ENCODE measurements around the gene LYST. TPM values are rescaled to one million over a fixed set of nuclear protein-coding genes. Genes with fewer than 3 reads are reported as not detected.

The LYST gene
- polyA plus RNA-seq, 1 donor (not counting 4 experiments of a cell fraction or from before 2014, with no cell fraction given): 24.7 TPM

DNA sequence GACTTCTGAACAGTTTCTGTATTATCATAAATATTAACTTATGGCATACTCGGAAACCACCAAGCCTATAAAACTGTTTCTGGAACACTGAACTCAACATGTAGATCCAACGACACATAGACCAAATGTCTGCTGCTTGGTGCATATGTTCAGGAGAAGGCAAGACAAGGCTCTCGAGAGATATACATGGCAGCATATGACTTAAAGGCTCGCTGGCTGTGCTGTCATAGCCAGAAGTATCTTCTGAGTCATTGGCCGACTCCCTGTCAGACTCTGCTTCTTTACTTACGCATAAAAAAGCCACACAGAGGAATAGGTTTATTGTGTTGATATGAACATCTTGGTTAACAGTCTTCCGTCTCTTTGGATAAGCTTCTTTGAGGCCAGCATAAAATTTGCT is 60.6 kb downstream of the LYST start:
- no peaks in the 10 kb centered on the region for H3K79me2 ChIP-seq (ENCODE audit: control insufficient read depth, insufficient read depth, low read length)
- no peaks in the 10 kb centered on the region for H4K20me1 ChIP-seq (ENCODE audit: control insufficient read depth, extremely low read depth, insufficient read depth, low read length)
- H2AFZ ChIP-seq (ENCODE audit: control insufficient read depth, low read length): no peak overlapping the region
- no peak for DNase-seq (ENCODE audit: low read depth, low spot score)
- H3K4me2 ChIP-seq (ENCODE audit: control insufficient read depth, extremely low read depth, insufficient read depth, low read depth, low read length): no peak overlapping the region
- H3K9ac ChIP-seq (ENCODE audit: control insufficient read depth, extremely low read depth, insufficient read depth, low read length): no peak overlapping the region
- dilution Hi-C loops (cut with MboI; ENCODE audit: extremely low pct_ligation_motif_present, low sequenced_read_pairs): no loop called here
- peaks cover 3 to 4% of the 10 kb centered on the region in 2 experiments for H3K36me3 ChIP-seq (ENCODE audit: control insufficient read depth in 2 of 2, extremely low read depth in 1 of 2, insufficient read depth in 2 of 2, low read length in 2 of 2)
- H3K27me3 ChIP-seq (ENCODE audit: control insufficient read depth, extremely low read depth, insufficient read depth, low read length): no peaks in the 10 kb centered on the region
- H3K4me1 ChIP-seq (ENCODE audit: control insufficient read depth, extremely low read depth, insufficient read depth, low read length): no peaks in the 10 kb centered on the region
- no peaks in the 10 kb centered on the region for H3K9me3 ChIP-seq (ENCODE audit: control insufficient read depth, low read depth, low read length)
- TF ChIP-seq, protein P1, sequence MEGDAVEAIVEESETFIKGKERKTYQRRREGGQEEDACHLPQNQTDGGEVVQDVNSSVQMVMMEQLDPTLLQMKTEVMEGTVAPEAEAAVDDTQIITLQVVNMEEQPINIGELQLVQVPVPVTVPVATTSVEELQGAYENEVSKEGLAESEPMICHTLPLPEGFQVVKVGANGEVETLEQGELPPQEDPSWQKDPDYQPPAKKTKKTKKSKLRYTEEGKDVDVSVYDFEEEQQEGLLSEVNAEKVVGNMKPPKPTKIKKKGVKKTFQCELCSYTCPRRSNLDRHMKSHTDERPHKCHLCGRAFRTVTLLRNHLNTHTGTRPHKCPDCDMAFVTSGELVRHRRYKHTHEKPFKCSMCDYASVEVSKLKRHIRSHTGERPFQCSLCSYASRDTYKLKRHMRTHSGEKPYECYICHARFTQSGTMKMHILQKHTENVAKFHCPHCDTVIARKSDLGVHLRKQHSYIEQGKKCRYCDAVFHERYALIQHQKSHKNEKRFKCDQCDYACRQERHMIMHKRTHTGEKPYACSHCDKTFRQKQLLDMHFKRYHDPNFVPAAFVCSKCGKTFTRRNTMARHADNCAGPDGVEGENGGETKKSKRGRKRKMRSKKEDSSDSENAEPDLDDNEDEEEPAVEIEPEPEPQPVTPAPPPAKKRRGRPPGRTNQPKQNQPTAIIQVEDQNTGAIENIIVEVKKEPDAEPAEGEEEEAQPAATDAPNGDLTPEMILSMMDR (optimal IDR thresholded peaks at IDR 0.05 in 1 of 3, IDR thresholded peaks at IDR 0.05 in 1 of 3, conservative IDR thresholded peaks at IDR 0.05 in 1 of 3; ENCODE audit: extremely low read depth in 1 of 3, insufficient read depth in 2 of 3, low read length in 3 of 3): no peak
- TF ChIP-seq EZH2 (IDR thresholded peaks at IDR 0.05; ENCODE audit: low read length): no peak
- no peak overlapping the region for H3K4me3 ChIP-seq (ENCODE audit: control insufficient read depth in 2 of 3, extremely low read depth in 1 of 3, insufficient read depth in 2 of 3, low read depth in 1 of 3, low read length in 3 of 3)
- no peak overlapping the region for H3K27ac ChIP-seq (ENCODE audit: control insufficient read depth, insufficient read depth, low read length)
- no peaks in the 10 kb centered on the region for H3K9me1 ChIP-seq (ENCODE audit: control insufficient read depth, extremely low read depth, insufficient read depth, low read length)
- FAIRE-seq: no peak

DNA sequence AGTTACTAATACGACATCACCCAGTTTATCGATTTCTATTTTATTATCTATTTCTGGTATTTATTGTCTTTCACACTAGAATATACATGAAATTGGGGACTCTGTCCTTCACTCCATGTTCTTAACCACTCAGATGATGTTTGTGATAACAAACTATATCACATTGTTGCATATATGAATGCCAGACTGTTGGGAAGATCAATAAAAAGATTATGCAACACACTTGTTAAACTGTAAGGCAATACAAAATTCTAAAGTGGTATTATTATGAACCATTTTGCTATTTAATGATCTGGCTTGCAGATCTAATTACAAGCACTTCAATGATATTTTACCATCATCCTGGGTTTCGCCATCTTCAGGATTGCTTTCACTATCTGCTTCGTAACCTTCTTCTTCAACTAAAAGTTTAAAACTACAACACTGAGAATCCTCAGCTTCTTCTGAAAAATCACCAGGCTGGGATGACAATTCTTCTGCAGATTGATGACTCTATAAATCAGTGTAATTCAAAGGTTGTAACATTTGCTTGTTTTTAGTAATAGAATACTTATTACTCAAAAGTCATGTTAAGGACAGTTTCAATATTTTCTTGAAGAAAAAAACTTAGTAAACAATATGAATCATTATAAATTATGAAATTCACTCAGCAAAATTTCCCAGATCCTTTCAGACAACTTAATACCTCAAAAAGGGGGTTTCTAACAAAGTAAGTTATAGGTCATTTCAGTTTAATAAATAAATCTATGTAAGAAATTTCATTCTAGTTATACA is 63.9 kb downstream of the LYST start:
- Histone ChIP-seq H3K4me3 (ENCODE audit: control insufficient read depth in 2 of 3, extremely low read depth in 1 of 3, insufficient read depth in 2 of 3, low read depth in 1 of 3, low read length in 3 of 3) (no peak overlapping the region), H3K9ac (ENCODE audit: control insufficient read depth, extremely low read depth, insufficient read depth, low read length) (no peak overlapping the region), H3K9me3 (ENCODE audit: control insufficient read depth, low read depth, low read length) (no peaks in the 10 kb centered on the region), H3K36me3 (ENCODE audit: control insufficient read depth in 2 of 2, extremely low read depth in 1 of 2, insufficient read depth in 2 of 2, low read length in 2 of 2) (peaks cover 0 to 4% of the 10 kb centered on the region in 2 experiments), H4K20me1 (ENCODE audit: control insufficient read depth, extremely low read depth, insufficient read depth, low read length) (no peaks in the 10 kb centered on the region), H3K27me3 (ENCODE audit: control insufficient read depth, extremely low read depth, insufficient read depth, low read length) (no peaks in the 10 kb centered on the region), H3K9me1 (ENCODE audit: control insufficient read depth, extremely low read depth, insufficient read depth, low read length) (no peaks in the 10 kb centered on the region), H2AFZ (ENCODE audit: control insufficient read depth, low read length) (no peak overlapping the region), H3K27ac (ENCODE audit: control insufficient read depth, insufficient read depth, low read length) (no peak overlapping the region), H3K79me2 (ENCODE audit: control insufficient read depth, insufficient read depth, low read length) (no peaks in the 10 kb centered on the region), H3K4me2 (ENCODE audit: control insufficient read depth, extremely low read depth, insufficient read depth, low read depth, low read length) (no peak overlapping the region), H3K4me1 (ENCODE audit: control insufficient read depth, extremely low read depth, insufficient read depth, low read length) (peaks cover 3% of the 10 kb centered on the region)
- dilution Hi-C loops (cut with MboI; ENCODE audit: extremely low pct_ligation_motif_present, low sequenced_read_pairs): no loop called here
- DNase-seq (ENCODE audit: low read depth, low spot score) (no peak), FAIRE-seq (peak; percentile 23)
- TF ChIP-seq, protein P1 (optimal IDR thresholded peaks at IDR 0.05 in 1 of 3, IDR thresholded peaks at IDR 0.05 in 1 of 3, conservative IDR thresholded peaks at IDR 0.05 in 1 of 3; ENCODE audit: extremely low read depth in 1 of 3, insufficient read depth in 2 of 3, low read length in 3 of 3): no peak
- TF ChIP-seq EZH2 (IDR thresholded peaks at IDR 0.05; ENCODE audit: low read length): no peak
